Osteoblast (primary cell): Measurements from ENCODE around the gene USP16. TPM values are rescaled to one million over a fixed set of nuclear protein-coding genes. Genes with fewer than 3 reads are reported as not detected.
"Not testable (repeated sequence)": the region's sequence is repeated elsewhere in the genome, so short reads cannot be mapped to it uniquely, and the experiment has no call there.

Source experiments
- DNase-seq: peaks from one replicate; pipeline ENCODE4 v3.0.0; 2011; ENCODE audit warnings: low spot score, mixed read lengths; ENCODE audit not compliant: insufficient read length; ENCODE audit errors: missing footprints
- H2AFZ ChIP-seq: 2 replicates; pipeline ENCODE4 v1.6.0; 2011; ENCODE audit warnings: mild to moderate bottlenecking, low read length
- H3K27ac ChIP-seq: 2 replicates; pipeline ENCODE4 v1.5.1; 2011; ENCODE audit warnings: mild to moderate bottlenecking, low read depth, low read length, moderate library complexity
- H3K27me3 ChIP-seq: 2 replicates; pipeline ENCODE4 v1.6.0; 2012; ENCODE audit warnings: mild to moderate bottlenecking, control low read depth, inconsistent platforms, low read length, moderate library complexity; ENCODE audit not compliant: insufficient read depth
- H3K36me3 ChIP-seq: 2 replicates; pipeline ENCODE4 v1.5.1; 2011; ENCODE audit warnings: mild to moderate bottlenecking, low read length, control low read depth, moderate library complexity; ENCODE audit not compliant: insufficient read depth
- H3K4me1 ChIP-seq: 2 replicates; pipeline ENCODE4 v1.5.1; 2011; ENCODE audit warnings: mild to moderate bottlenecking, low read length, control low read depth, moderate library complexity; ENCODE audit not compliant: insufficient read depth
- H3K4me2 ChIP-seq: 2 replicates; pipeline ENCODE4 v1.6.0; 2011; ENCODE audit warnings: mild to moderate bottlenecking, low read length; ENCODE audit not compliant: insufficient read depth
- H3K4me3 ChIP-seq: fragments of 200-600 bp; sonication (generic); 3 replicates; pipeline ENCODE4 v1.5.1; 2012; ENCODE audit warnings: mild to moderate bottlenecking, low read length, inconsistent platforms; ENCODE audit not compliant: insufficient read depth
- H3K79me2 ChIP-seq: 2 replicates; pipeline ENCODE4 v1.6.0; 2012; ENCODE audit warnings: mild to moderate bottlenecking, low read length, control low read depth, inconsistent platforms; ENCODE audit not compliant: insufficient read depth
- H3K9me3 ChIP-seq: 2 replicates; pipeline ENCODE4 v1.5.1; 2011; ENCODE audit warnings: low read depth, low read length, control low read depth
- H4K20me1 ChIP-seq: 2 replicates; pipeline ENCODE4 v1.6.0; 2012; ENCODE audit warnings: mild to moderate bottlenecking, low read length, control low read depth; ENCODE audit not compliant: insufficient read depth
- total RNA-seq: library from RNA; depleted of rRNA; stranded (reverse); fragments of >200 nt; gene quantifications from 2 replicates; pipeline ENCODE4 v1.2.3, GENCODE V29; 2012
- TF ChIP-seq, protein P1 (sequence below): IDR thresholded peaks from 2 replicates; pipeline ENCODE4 v1.5.1; 2011; ENCODE audit warnings: mild to moderate bottlenecking, low read depth, low read length, moderate library complexity; ENCODE audit errors: extremely low read depth

Gene USP16
- total RNA-seq, 1 donor: 47.4 TPM

GRCh38 chr21:29073222-29074006 is 48.9 kb downstream of the USP16 start, which contains the start of gene CCT8:
Gene CCT8, minus strand, starts transcription at chr21:29073648. Its CDS starts 58 bp downstream, at chr21:29073590.
- H3K27me3 ChIP-seq: no peaks in the 10 kb centered on the region
- TF ChIP-seq, protein P1, sequence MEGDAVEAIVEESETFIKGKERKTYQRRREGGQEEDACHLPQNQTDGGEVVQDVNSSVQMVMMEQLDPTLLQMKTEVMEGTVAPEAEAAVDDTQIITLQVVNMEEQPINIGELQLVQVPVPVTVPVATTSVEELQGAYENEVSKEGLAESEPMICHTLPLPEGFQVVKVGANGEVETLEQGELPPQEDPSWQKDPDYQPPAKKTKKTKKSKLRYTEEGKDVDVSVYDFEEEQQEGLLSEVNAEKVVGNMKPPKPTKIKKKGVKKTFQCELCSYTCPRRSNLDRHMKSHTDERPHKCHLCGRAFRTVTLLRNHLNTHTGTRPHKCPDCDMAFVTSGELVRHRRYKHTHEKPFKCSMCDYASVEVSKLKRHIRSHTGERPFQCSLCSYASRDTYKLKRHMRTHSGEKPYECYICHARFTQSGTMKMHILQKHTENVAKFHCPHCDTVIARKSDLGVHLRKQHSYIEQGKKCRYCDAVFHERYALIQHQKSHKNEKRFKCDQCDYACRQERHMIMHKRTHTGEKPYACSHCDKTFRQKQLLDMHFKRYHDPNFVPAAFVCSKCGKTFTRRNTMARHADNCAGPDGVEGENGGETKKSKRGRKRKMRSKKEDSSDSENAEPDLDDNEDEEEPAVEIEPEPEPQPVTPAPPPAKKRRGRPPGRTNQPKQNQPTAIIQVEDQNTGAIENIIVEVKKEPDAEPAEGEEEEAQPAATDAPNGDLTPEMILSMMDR: no peak
- H4K20me1 ChIP-seq: peaks cover 21% of the 10 kb centered on the region
- peak within 1 kb of the TSS; percentile 90 for H3K4me2 ChIP-seq
- DNase-seq: peak; percentile 97
- no peaks in the 10 kb centered on the region for H3K9me3 ChIP-seq
- H3K79me2 ChIP-seq: peaks cover 52% of the 10 kb centered on the region
- H3K4me1 ChIP-seq: peaks cover 21% of the 10 kb centered on the region
- peak within 1 kb of the TSS; percentile 84 for H3K4me3 ChIP-seq
- H2AFZ ChIP-seq: peak within 1 kb of the TSS; percentile 86
- peak within 1 kb of the TSS; percentile 83 for H3K27ac ChIP-seq
- H3K36me3 ChIP-seq: peaks cover 7% of the 10 kb centered on the region

DNA sequence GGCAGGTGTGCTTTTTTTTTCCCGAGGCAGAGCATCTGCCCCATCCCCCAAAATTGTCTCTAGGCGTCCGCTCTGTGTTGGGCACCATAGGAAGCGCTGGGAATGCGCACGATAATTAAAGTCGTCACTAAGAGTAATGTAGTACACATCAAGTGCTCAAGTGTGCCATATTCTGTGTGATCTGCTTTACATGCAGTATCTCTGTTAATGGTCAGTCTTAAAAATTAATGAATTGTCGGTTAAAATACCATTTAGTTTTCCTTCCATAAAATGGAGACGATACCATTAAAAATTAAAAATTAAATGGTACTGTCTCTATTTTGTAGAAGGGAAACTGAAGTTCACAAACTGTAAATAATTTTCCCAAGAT is 49.5 kb downstream of the USP16 start:
- DNase-seq: no peak
- H4K20me1 ChIP-seq: peaks cover 21% of the 10 kb centered on the region
- H3K9me3 ChIP-seq: no peaks in the 10 kb centered on the region
- H3K79me2 ChIP-seq: peaks cover 49% of the 10 kb centered on the region
- peak overlapping the region; percentile 84 for H3K4me3 ChIP-seq
- H3K36me3 ChIP-seq: peaks cover 1% of the 10 kb centered on the region
- peak overlapping the region; percentile 86 for H2AFZ ChIP-seq
- H3K4me2 ChIP-seq: peak overlapping the region; percentile 90
- H3K27ac ChIP-seq: peak overlapping the region; percentile 83
- TF ChIP-seq, protein P1: no peak
- no peaks in the 10 kb centered on the region for H3K27me3 ChIP-seq
- H3K4me1 ChIP-seq: peaks cover 21% of the 10 kb centered on the region

GRCh38 chr21:29074783-29075182 is 50.3 kb downstream of the USP16 start:
- Histone ChIP-seq H3K4me1 (peaks cover 21% of the 10 kb centered on the region), H3K4me3 (no peak overlapping the region), H3K79me2 (peaks cover 42% of the 10 kb centered on the region), H3K27ac (no peak overlapping the region), H2AFZ (peak overlapping the region; percentile 42), H3K27me3 (no peaks in the 10 kb centered on the region), H4K20me1 (peaks cover 21% of the 10 kb centered on the region), H3K9me3 (no peaks in the 10 kb centered on the region), H3K36me3 (no peaks in the 10 kb centered on the region), H3K4me2 (no peak overlapping the region)
- no peak for DNase-seq
- TF ChIP-seq, protein P1: no peak

GRCh38 chr21:29075706-29076466 is 51.4 kb downstream of the USP16 start:
- Histone ChIP-seq H3K4me1 (peaks cover 17% of the 10 kb centered on the region), H2AFZ (no peak overlapping the region), H3K27ac (no peak overlapping the region), H3K9me3 (no peaks in the 10 kb centered on the region), H3K79me2 (peaks cover 31% of the 10 kb centered on the region), H3K4me2 (no peak overlapping the region), H3K36me3 (no peaks in the 10 kb centered on the region), H3K27me3 (no peaks in the 10 kb centered on the region), H4K20me1 (peaks cover 16% of the 10 kb centered on the region), H3K4me3 (no peak overlapping the region)
- TF ChIP-seq, protein P1: no peak
- no peak for DNase-seq

DNA sequence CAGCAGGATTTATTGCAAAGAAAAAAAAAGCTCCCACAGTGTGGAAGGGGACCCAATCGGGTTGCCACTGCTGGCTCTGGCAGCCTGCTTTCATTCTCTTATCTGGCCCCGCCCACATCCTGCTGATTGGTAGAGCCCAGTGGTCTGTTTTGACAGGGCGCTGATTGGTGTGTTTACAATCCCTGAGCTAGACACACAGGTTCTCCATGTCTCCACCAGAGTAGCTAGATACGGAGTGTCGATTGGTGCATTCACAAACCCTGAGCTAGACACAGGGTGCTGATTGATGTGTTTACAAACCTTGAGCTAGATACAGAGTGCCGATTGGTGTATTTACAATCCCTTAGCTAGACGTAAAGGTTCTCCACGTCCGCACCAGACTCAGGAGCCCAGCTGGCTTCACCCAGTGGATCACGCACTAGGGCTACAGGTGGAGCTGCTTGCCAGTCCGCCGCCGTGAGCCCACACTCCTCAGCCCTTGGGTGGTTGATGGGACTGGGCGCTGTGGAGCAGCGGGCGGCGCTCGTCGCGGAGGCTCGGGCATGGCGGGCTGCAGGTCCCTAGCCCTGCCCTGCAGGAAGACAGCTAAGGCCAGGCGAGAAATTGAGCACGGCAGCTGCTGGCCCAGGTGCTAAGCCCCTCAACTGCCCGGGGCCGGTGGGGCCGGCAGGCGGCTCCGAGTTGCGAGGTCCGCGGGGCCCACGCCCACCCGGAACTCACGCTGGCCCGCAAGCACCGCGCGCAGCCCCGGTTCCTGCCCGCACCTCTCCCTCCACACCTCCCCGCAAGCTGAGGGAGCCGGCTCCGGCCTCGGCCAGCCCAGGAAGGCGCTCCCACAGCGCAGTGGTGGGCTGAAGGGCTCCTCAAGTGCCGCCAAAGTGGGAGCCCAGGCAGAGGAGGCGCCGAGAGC is 52.5 kb downstream of the USP16 start:
- Histone ChIP-seq H3K27ac (peak overlapping the region; percentile 57), H3K79me2 (peaks cover 20% of the 10 kb centered on the region), H2AFZ (peak overlapping the region; percentile 85), H3K4me2 (peak overlapping the region; percentile 65), H3K4me3 (peak overlapping the region; percentile 68)
- H3K9me3 ChIP-seq, H4K20me1 ChIP-seq, H3K27me3 ChIP-seq, DNase-seq, H3K4me1 ChIP-seq, H3K36me3 ChIP-seq: not testable (repeated sequence)
